Measurements from ENCODE around the gene GLYATL1B.
"Not testable (repeated sequence)": the region's sequence is repeated elsewhere in the genome, so short reads cannot be mapped to it uniquely, and the experiment has no call there.

Gene GLYATL1B

GRCh38 chr11:59095972-59096575 is 10.0 kb downstream of the GLYATL1B start:
- DNase-seq (ENCODE audit: low spot score) = not testable (repeated sequence)

GRCh38 chr11:59097113-59097708 is 11.1 kb downstream of the GLYATL1B start:
- DNase-seq (ENCODE audit: low spot score) = peak; percentile 53

GRCh38 chr11:59097938-59098337 is 11.8 kb downstream of the GLYATL1B start:
- not testable (repeated sequence) for DNase-seq (ENCODE audit: low spot score)

- peak; percentile 65 for DNase-seq (ENCODE audit: low spot score)
Measured at GRCh38 chr11:59102259-59102765, 16.2 kb downstream of the GLYATL1B start.

GRCh38 chr11:59106363-59107336 is 20.5 kb downstream of the GLYATL1B start, which contains the start of gene FAM111B:
Gene FAM111B, plus strand, starts transcription at chr11:59107237. Its CDS starts 2,389 bp downstream, at chr11:59109626.
- DNase-seq (ENCODE audit: low spot score) = peak; percentile 92

- not testable (repeated sequence) for DNase-seq (ENCODE audit: low spot score)
Measured at GRCh38 chr11:59107721-59108120, 21.6 kb downstream of the GLYATL1B start.

- peak; percentile 8 for DNase-seq (ENCODE audit: low spot score)
Measured at GRCh38 chr11:59112494-59112893, 26.4 kb downstream of the GLYATL1B start.

GRCh38 chr11:59114344-59114743 is 28.2 kb downstream of the GLYATL1B start:
- no peak for DNase-seq (ENCODE audit: low spot score)

GRCh38 chr11:59115553-59115952 is 29.4 kb downstream of the GLYATL1B start:
- DNase-seq (ENCODE audit: low spot score) = no peak

- no peak for DNase-seq (ENCODE audit: low spot score)
Measured at GRCh38 chr11:59117774-59118173, 31.7 kb downstream of the GLYATL1B start.

- DNase-seq (ENCODE audit: low spot score) = no peak
Measured at GRCh38 chr11:59119826-59120225, 33.7 kb downstream of the GLYATL1B start.

- peak; percentile 90 for DNase-seq (ENCODE audit: low spot score)
Measured at GRCh38 chr11:59135648-59136461, 49.7 kb downstream of the GLYATL1B start.

- DNase-seq (ENCODE audit: low spot score) = not testable (repeated sequence)
Measured at GRCh38 chr11:59136551-59136950, 50.4 kb downstream of the GLYATL1B start.

GRCh38 chr11:59137190-59137589 is 51.1 kb downstream of the GLYATL1B start:
- DNase-seq (ENCODE audit: low spot score) = no peak

GRCh38 chr11:59138643-59139042 is 52.5 kb downstream of the GLYATL1B start:
- DNase-seq (ENCODE audit: low spot score) = no peak

- DNase-seq (ENCODE audit: low spot score) = no peak
Measured at GRCh38 chr11:59141191-59141590, 55.1 kb downstream of the GLYATL1B start.

GRCh38 chr11:59141673-59142460 is 55.8 kb downstream of the GLYATL1B start:
- peak; percentile 70 for DNase-seq (ENCODE audit: low spot score)

GRCh38 chr11:59142530-59143507 is 56.7 kb downstream of the GLYATL1B start, which contains the start of gene FAM111A:
Gene FAM111A, plus strand, starts transcription at chr11:59142856. Its CDS starts 6,017 bp downstream, at chr11:59148873.
- peak; percentile 92 for DNase-seq (ENCODE audit: low spot score)

- no peak for DNase-seq (ENCODE audit: low spot score)
Measured at GRCh38 chr11:59144096-59144495, 58.0 kb downstream of the GLYATL1B start.

Data from GM03348 (cell line).